NCI-H774 (cell line): ENCODE measurements around the gene C20orf144.

Source experiments
- DNase-seq: peaks from one replicate; lab custom pipeline; 2025; lab: John Stamatoyannopoulos, UW

Gene C20orf144

GRCh38 chr20:33677991-33678702, 16.0 kb downstream of the C20orf144 start:
- no peak for DNase-seq

- DNase-seq = no peak
Observed at GRCh38 chr20:33679758-33680485, 17.8 kb downstream of the C20orf144 start.

GRCh38 chr20:33680686-33681085, 18.6 kb downstream of the C20orf144 start:
- DNase-seq = no peak

- no peak for DNase-seq
Observed at GRCh38 chr20:33681288-33681687, 19.2 kb downstream of the C20orf144 start.

GRCh38 chr20:33681728-33682353, 19.7 kb downstream of the C20orf144 start:
- DNase-seq = no peak

- DNase-seq = no peak
Observed at GRCh38 chr20:33684533-33685327, 22.6 kb downstream of the C20orf144 start.

GRCh38 chr20:33685328-33686099, 23.4 kb downstream of the C20orf144 start:
- DNase-seq = peak; percentile 19

- DNase-seq = peak; percentile 95
Observed at GRCh38 chr20:33686100-33686983, 24.2 kb downstream of the C20orf144 start, which contains the start of gene E2F1. Gene E2F1 (minus strand): TSS chr20:33686385. CDS start chr20:33686264, 121 bp downstream.

GRCh38 chr20:33686984-33687366, 24.8 kb downstream of the C20orf144 start:
- no peak for DNase-seq

GRCh38 chr20:33687370-33687915, 25.3 kb downstream of the C20orf144 start:
- DNase-seq = no peak

GRCh38 chr20:33687993-33688937, 26.1 kb downstream of the C20orf144 start:
- DNase-seq = no peak

- DNase-seq = no peak
Observed at GRCh38 chr20:33688938-33689424, 26.9 kb downstream of the C20orf144 start.

- DNase-seq = no peak
Observed at GRCh38 chr20:33689493-33689892, 27.4 kb downstream of the C20orf144 start.

GRCh38 chr20:33689973-33690372, 27.8 kb downstream of the C20orf144 start:
- no peak for DNase-seq

- DNase-seq = no peak
Observed at GRCh38 chr20:33693289-33693688, 31.2 kb downstream of the C20orf144 start.

GRCh38 chr20:33693741-33694638, 31.9 kb downstream of the C20orf144 start:
- no peak for DNase-seq

GRCh38 chr20:33694639-33695012, 32.5 kb downstream of the C20orf144 start:
- DNase-seq = no peak

- no peak for DNase-seq
Observed at GRCh38 chr20:33696448-33696847, 34.3 kb downstream of the C20orf144 start.
